GM12878 (cell line): ENCODE data around the gene ETV1. TPM values are rescaled to one million over a fixed set of nuclear protein-coding genes. Genes with fewer than 3 reads are reported as not detected.

Experiments used
- ATAC-seq: fragments of 200-7000 bp; cut with Tn5 transposase; 3 replicates; pipeline ENCODE4 v1.9.1; 2020; ENCODE audit warnings: mild to moderate bottlenecking, moderate library complexity
- BruUV-seq: library from RNA; stranded (reverse); fragments of 400-500 nt; replicated peaks from 2 replicates; lab custom pipeline; 2021; lab: Mats Ljungman, UMichigan
- CTCF ChIA-PET: fragments of 300-600 bp; sonication (Branson Sonifier 250); formaldehyde crosslinking; extraction: SDS; loops from one replicate; lab custom pipeline; 2021; ENCODE audit warnings: inconsistent platforms; lab: Yijun Ruan, JAX
- POLR2A ChIA-PET: fragments of 350-600 bp; formaldehyde crosslinking; extraction: SDS; loops from one replicate; lab custom pipeline; 2021; ENCODE audit warnings: inconsistent platforms; lab: Charles Lee
- RAD21 ChIA-PET: fragments of 300-600 bp; sonication (Branson Sonifier 250); formaldehyde crosslinking; loops from one replicate; lab custom pipeline; 2023; ENCODE audit warnings: antibody characterized with exemption; ENCODE audit not compliant: unreplicated experiment; lab: Charles Lee
- SMC1A ChIA-PET: fragments of 300-600 bp; sonication (Branson Sonifier 250); formaldehyde crosslinking; loops from one replicate; lab custom pipeline; 2023; ENCODE audit not compliant: unreplicated experiment, uncharacterized antibody; lab: Charles Lee
- DNase-seq: peaks from one replicate; pipeline ENCODE4 v3.0.0-alpha.2; 2011; ENCODE audit warnings: low read depth, low spot score
- FAIRE-seq: peaks from 3 replicates; lab custom pipeline; 2011; peaks lifted over from hg19 to GRCh38; lab: Jason Lieb, UNC
- H2AFZ ChIP-seq: 2 replicates; pipeline ENCODE4 v1.6.0; 2011; ENCODE audit warnings: low read depth, low read length, control low read depth; ENCODE audit not compliant: control insufficient read depth
- H3K27ac ChIP-seq: 2 replicates; pipeline ENCODE4 v1.5.1; 2011; ENCODE audit warnings: control low read depth; ENCODE audit not compliant: control insufficient read depth, insufficient read depth
- H3K27me3 ChIP-seq, 2 experiments: replicated peaks in 1 of 2; 2 replicates each; pipeline versions ENCODE4 v1.6.0 to v1.6.1; 2011; ENCODE audit warnings: low read length in 1 of 2; ENCODE audit not compliant: control insufficient read depth in 2 of 2, insufficient read depth in 2 of 2
- H3K36me3 ChIP-seq, 2 experiments: 2 replicates each; pipeline ENCODE4 v1.5.1; 2011; ENCODE audit warnings: low read length in 1 of 2; ENCODE audit not compliant: control insufficient read depth in 2 of 2, insufficient read depth in 2 of 2
- H3K4me1 ChIP-seq: 2 replicates; pipeline ENCODE4 v1.6.1; 2011; ENCODE audit warnings: mild to moderate bottlenecking, low read length, moderate library complexity, mixed read lengths; ENCODE audit not compliant: control insufficient read depth, insufficient read depth
- H3K4me2 ChIP-seq: 2 replicates; pipeline ENCODE4 v1.6.0; 2011; ENCODE audit warnings: control low read depth; ENCODE audit not compliant: control insufficient read depth, insufficient read depth
- H3K4me3 ChIP-seq: fragments of 200-600 bp; sonication (generic); 2 replicates; pipeline ENCODE4 v1.5.1; 2016
- H3K79me2 ChIP-seq: 2 replicates; pipeline ENCODE4 v1.6.0; 2011; ENCODE audit warnings: low read length; ENCODE audit not compliant: control insufficient read depth, insufficient read depth
- H3K9ac ChIP-seq: 2 replicates; pipeline ENCODE4 v1.8.0; 2011; ENCODE audit warnings: low read length, control low read depth, mixed read lengths; ENCODE audit not compliant: control insufficient read depth, insufficient read depth
- H3K9me3 ChIP-seq: replicated peaks from 3 replicates; pipeline ENCODE4 v1.5.1; 2011; ENCODE audit warnings: mild to moderate bottlenecking, low read length; ENCODE audit not compliant: control insufficient read depth, insufficient read depth
- H4K20me1 ChIP-seq: 2 replicates; pipeline ENCODE4 v1.6.0; 2011; ENCODE audit not compliant: control insufficient read depth, insufficient read depth
- CBX3 ChIP-seq: fragments of 200-600 bp; sonication (generic); IDR thresholded peaks from 2 replicates; pipeline ENCODE4 v1.6.1; 2016; ENCODE audit warnings: low read depth, borderline replicate concordance
- CEBPZ ChIP-seq: fragments of 150-350 bp; IDR thresholded peaks from 2 replicates; pipeline ENCODE4 v1.6.1; 2016; ENCODE audit warnings: low read depth, low read length
- CHD1 ChIP-seq: IDR thresholded peaks from 2 replicates; pipeline ENCODE4 v1.6.1; 2012; ENCODE audit warnings: low read depth, low read length, improper control_type of control experiment
- CREB1 ChIP-seq: IDR thresholded peaks from 2 replicates; pipeline ENCODE4 v1.6.1; 2012; ENCODE audit warnings: low read depth, mild to moderate bottlenecking, inconsistent platforms
- GATAD2B ChIP-seq: fragments of 450-650 bp; conservative IDR thresholded peaks from 2 replicates; pipeline ENCODE4 v1.6.1; 2017; ENCODE audit warnings: low read depth, mild to moderate bottlenecking, moderate library complexity
- HCFC1 ChIP-seq: fragments of 150-350 bp; IDR thresholded peaks from 2 replicates; pipeline ENCODE4 v1.6.1; 2014; ENCODE audit warnings: low read length
- JUNB ChIP-seq: IDR thresholded peaks from 2 replicates; pipeline ENCODE4 v1.6.1; 2016; ENCODE audit warnings: antibody characterized with exemption, mild to moderate bottlenecking
- NFYB ChIP-seq: IDR thresholded peaks from 2 replicates; pipeline ENCODE4 v1.6.1; 2011; ENCODE audit warnings: low read depth, mild to moderate bottlenecking, low read length, improper control_type of control experiment, moderate library complexity; ENCODE audit not compliant: insufficient read depth
- RBBP5 ChIP-seq: fragments of 200-600 bp; sonication (generic); conservative IDR thresholded peaks from 2 replicates; pipeline ENCODE4 v1.6.1; 2016
- RFX5 ChIP-seq: IDR thresholded peaks from 2 replicates; pipeline ENCODE4 v1.6.1; 2011; ENCODE audit warnings: low read depth, low read length, improper control_type of control experiment
- TAF1 ChIP-seq: IDR thresholded peaks from 2 replicates; pipeline ENCODE4 v1.6.1; 2011; ENCODE audit warnings: mild to moderate bottlenecking, low read depth, low read length, borderline replicate concordance
- WRNIP1 ChIP-seq: IDR thresholded peaks from 2 replicates; pipeline ENCODE4 v1.6.1; 2011; ENCODE audit warnings: low read depth, low read length, improper control_type of control experiment, borderline replicate concordance
- YY1 ChIP-seq: IDR thresholded peaks from 2 replicates; pipeline ENCODE4 v1.6.1; 2011; ENCODE audit warnings: low read depth, mild to moderate bottlenecking, low read length
- ZBED1 ChIP-seq: IDR thresholded peaks from 2 replicates; pipeline ENCODE4 v1.6.1; 2016; ENCODE audit warnings: borderline replicate concordance
- ZSCAN29 ChIP-seq: fragments of 450-650 bp; IDR thresholded peaks from 2 replicates; pipeline ENCODE4 v1.6.1; 2017; ENCODE audit warnings: mild to moderate bottlenecking, moderate library complexity
- ZZZ3 ChIP-seq: IDR thresholded peaks from 2 replicates; pipeline ENCODE4 v1.6.1; 2011; ENCODE audit warnings: low read depth; ENCODE audit not compliant: control insufficient read depth, insufficient read length
- WGBS: methylation state at CpG from one replicate; pipeline ENCODE4 v1.1.6; 2016; ENCODE audit warnings: low lambda C conversion rate; ENCODE audit not compliant: insufficient replicate concordance, insufficient coverage; ENCODE audit errors: missing lambda C conversion rate; 5-methylcytosine and 5-hydroxymethylcytosine counted together
- in situ Hi-C: fragments of 300-500 bp; cut with MboI; formaldehyde crosslinking; loops from 9 replicates; pipeline ENCODE4 v1.14.3; 2018; ENCODE audit warnings: mixed read lengths
- intact Hi-C: fragments of 100-400 bp; cut with micrococcal nuclease; formaldehyde crosslinking; loops from one replicate; pipeline ENCODE4 v1.14.2; 2022; ENCODE audit not compliant: unreplicated experiment
- polyA plus RNA-seq, 11 experiments: library from polyadenylated mRNA; depleted of rRNA in 4 of 11; unstranded in 6 of 11; stranded (reverse) in 5 of 11; fragments of >200 nt; fragmentation: Nextera tagmentation in 4 of 11; fragmentation: Illumina TruSeq in 1 of 11; extraction: Ambion mirVana in 4 of 11; extraction: Trizol in 1 of 11; gene quantifications; 1 replicate in 1 of 11; 2 replicates in 10 of 11; pipeline versions ENCODE4 v1.2.1 to v1.2.3, GENCODE V29; 2011 to 2016; ENCODE audit warnings: inconsistent platforms in 2 of 11, missing spikeins in 2 of 11, low read depth in 1 of 11
- total RNA-seq, 4 experiments: library from RNA; depleted of rRNA in 3 of 4; stranded (reverse); fragments of >200 nt in 3 of 4; fragmentation: Illumina TruSeq in 1 of 4; extraction: Trizol in 1 of 4; gene quantifications; 2 replicates each; pipeline versions ENCODE4 v1.2.1 to v1.2.3, GENCODE V29; 2013 to 2021

ETV1 gene
- total and polyA plus RNA-seq, 10 of the 15 experiments (the other 5 are each of a cell fraction or from before 2014, with no cell fraction given) = 0.03 to 9.3 (median 0.16) TPM; not detected in 4

- TF ChIP-seq CREB1 (no peak), ZZZ3 (no peak), GATAD2B (no peak), ZBED1 (no peak), TAF1 (no peak), HCFC1 (no peak)
- TF ChIP-seq, all 136 proteins: peak for 0
These were observed 24.4 kb downstream of the ETV1 start (continued) for GRCh38 chr7:13965077-13965476.

GRCh38 chr7:13963925-13964324 is 25.5 kb downstream of the ETV1 start:
- no peak overlapping the region for H3K27ac ChIP-seq
- in situ Hi-C loops (no loop called here), intact Hi-C loops (no loop called here)
- CTCF ChIA-PET = interaction anchor here (0.6 to 1.3 kb wide), 3 partner anchors 9 to 179 kb away, joined by 3 to 5 read pairs (median 3); no protein-coding TSS in a partner anchor
- H2AFZ ChIP-seq = no peak overlapping the region
- no peak overlapping the region for H3K4me2 ChIP-seq
- no TSS peak for BruUV-seq
- DNase-seq = no peak
- H3K27me3 ChIP-seq = no peaks in the 10 kb centered on the region
- no peaks in the 10 kb centered on the region for H3K79me2 ChIP-seq
- H3K4me3 ChIP-seq = no peak overlapping the region
- TF ChIP-seq JUNB = no peak
- no peak for TF ChIP-seq HCFC1
- TF ChIP-seq CHD1 = no peak
- no peak for TF ChIP-seq RBBP5
- no peak for TF ChIP-seq WRNIP1
- no peak for TF ChIP-seq NFYB
- TF ChIP-seq YY1 = no peak
- no peak for TF ChIP-seq RFX5
- TF ChIP-seq CEBPZ = no peak
- no peak for TF ChIP-seq ZSCAN29
- TF ChIP-seq CBX3 = no peak
- ATAC-seq = no peak
- FAIRE-seq = no peak
- POLR2A ChIA-PET = no interaction called here
- no peaks in the 10 kb centered on the region for H3K36me3 ChIP-seq
- H3K9ac ChIP-seq = no peak overlapping the region
- RAD21 ChIA-PET = interaction anchor here (0.9 to 1.6 kb wide), 2 partner anchors 11 to 35 kb away, joined by 3 to 4 read pairs; no protein-coding TSS in a partner anchor
- H3K9me3 ChIP-seq = no peaks in the 10 kb centered on the region
- H4K20me1 ChIP-seq = no peaks in the 10 kb centered on the region
- WGBS = 18% methylated on average over 2 of the region's 2 CpGs
- SMC1A ChIA-PET = interaction anchor here (0.8 to 1.8 kb wide), 3 partner anchors 13 to 34 kb away, joined by 4 to 5 read pairs (median 4); no protein-coding TSS in a partner anchor
- no peaks in the 10 kb centered on the region for H3K4me1 ChIP-seq
